GM23338 (cell line): ENCODE data around the gene PPP1R9A. TPM values are rescaled to one million over a fixed set of nuclear protein-coding genes. Genes with fewer than 3 reads are reported as not detected.

Experiments used
- ATAC-seq: fragments of 200-7000 bp; cut with Tn5 transposase; 3 replicates; pipeline ENCODE4 v1.9.1; 2020
- DNase-seq: peaks from one replicate; pipeline ENCODE4 v3.0.0-alpha.2; 2015; ENCODE audit warnings: low spot score
- H2AFZ ChIP-seq: fragments of 200-600 bp; sonication (generic); 2 replicates; pipeline ENCODE4 v1.8.0; 2016; ENCODE audit warnings: antibody characterized with exemption, mild to moderate bottlenecking, moderate library complexity
- H3F3A ChIP-seq: fragments of 200-600 bp; sonication (generic); replicated peaks from 2 replicates; pipeline ENCODE4 v1.8.0; 2017; ENCODE audit warnings: antibody characterized with exemption, mixed run types, low read depth
- H3K27ac ChIP-seq: fragments of 200-600 bp; sonication (generic); 2 replicates; pipeline ENCODE4 v1.6.1; 2016; ENCODE audit warnings: low read depth
- H3K27me3 ChIP-seq: fragments of 200-600 bp; sonication (generic); 2 replicates; pipeline ENCODE4 v1.8.0; 2016; ENCODE audit warnings: mild to moderate bottlenecking, mixed run types, moderate library complexity; ENCODE audit not compliant: insufficient read depth
- H3K36me3 ChIP-seq: fragments of 200-600 bp; sonication (generic); 2 replicates; pipeline ENCODE4 v1.8.0; 2016; ENCODE audit warnings: mild to moderate bottlenecking; ENCODE audit not compliant: insufficient read depth
- H3K4me1 ChIP-seq: fragments of 200-600 bp; sonication (generic); 2 replicates; pipeline ENCODE4 v1.8.0; 2016; ENCODE audit warnings: mild to moderate bottlenecking, moderate library complexity; ENCODE audit not compliant: insufficient read depth
- H3K4me2 ChIP-seq: fragments of 200-600 bp; sonication (generic); 2 replicates; pipeline ENCODE4 v1.7.1; 2017; ENCODE audit warnings: mixed run types
- H3K4me3 ChIP-seq: fragments of 200-600 bp; sonication (generic); 2 replicates; pipeline ENCODE4 v1.6.1; 2016; ENCODE audit warnings: mixed run types
- H3K79me2 ChIP-seq: fragments of 200-600 bp; sonication (generic); replicated peaks from 2 replicates; pipeline ENCODE4 v1.8.0; 2017; ENCODE audit warnings: mild to moderate bottlenecking; ENCODE audit not compliant: insufficient read depth
- H3K9me2 ChIP-seq: fragments of 200-600 bp; sonication (generic); 2 replicates; pipeline ENCODE4 v1.8.0; 2017; ENCODE audit not compliant: insufficient read depth
- H4K20me1 ChIP-seq: fragments of 200-600 bp; sonication (generic); replicated peaks from 2 replicates; pipeline ENCODE4 v1.8.0; 2017; ENCODE audit warnings: mild to moderate bottlenecking; ENCODE audit not compliant: insufficient read depth
- H3K27ac Mint-ChIP-seq: 2 replicates; pipeline ENCODE4 v1.8.0; 2020; ENCODE audit warnings: inconsistent platforms, mild to moderate bottlenecking, moderate library complexity, mixed read lengths
- H3K27me3 Mint-ChIP-seq: 3 replicates; pipeline ENCODE4 v1.8.0; 2022; ENCODE audit warnings: low read depth, mild to moderate bottlenecking, moderate library complexity, mixed read lengths, inconsistent platforms; ENCODE audit not compliant: insufficient read depth, poor library complexity
- H3K36me3 Mint-ChIP-seq: 3 replicates; pipeline ENCODE4 v1.8.0; 2021; ENCODE audit warnings: low read depth, mild to moderate bottlenecking, inconsistent platforms, moderate library complexity, mixed read lengths
- H3K4me1 Mint-ChIP-seq: 3 replicates; pipeline ENCODE4 v1.8.0; 2020; ENCODE audit warnings: mild to moderate bottlenecking, inconsistent platforms, mixed read lengths
- H3K4me3 Mint-ChIP-seq: 3 replicates; pipeline ENCODE4 v1.8.0; 2021; ENCODE audit warnings: moderate library complexity, mild to moderate bottlenecking, inconsistent platforms, mixed read lengths
- H3K9me3 Mint-ChIP-seq: 3 replicates; pipeline ENCODE4 v1.8.0; 2020; ENCODE audit warnings: moderate library complexity, mild to moderate bottlenecking, inconsistent platforms, mixed read lengths
- CREB1 ChIP-seq: fragments of 250-450 bp; sonication (Bioruptor Pico); IDR thresholded peaks from 2 replicates; pipeline ENCODE4 v1.5.0; 2020; ENCODE audit warnings: low read depth, mild to moderate bottlenecking, moderate library complexity
- EZH2 ChIP-seq: fragments of 200-600 bp; sonication (generic); IDR thresholded peaks from one replicate; pipeline ENCODE4 v1.8.0; 2017; ENCODE audit warnings: antibody characterized with exemption, mild to moderate bottlenecking, low read depth; ENCODE audit not compliant: unreplicated experiment
- JUNB ChIP-seq: IDR thresholded peaks from one replicate; pipeline ENCODE4 v1.6.1; 2016; ENCODE audit warnings: antibody characterized with exemption; ENCODE audit not compliant: unreplicated experiment
- NANOG ChIP-seq: IDR thresholded peaks from 2 replicates; pipeline ENCODE4 v1.6.1; 2016; ENCODE audit warnings: antibody characterized with exemption, borderline replicate concordance
- POLR2AphosphoS5 ChIP-seq: IDR thresholded peaks from 2 replicates; pipeline ENCODE4 v1.6.1; 2016; ENCODE audit warnings: antibody characterized with exemption, low read depth
- STAT1 ChIP-seq: IDR thresholded peaks from one replicate; pipeline ENCODE4 v1.6.1; 2016; ENCODE audit warnings: antibody characterized with exemption; ENCODE audit not compliant: unreplicated experiment
- ZNF114 ChIP-seq: fragments of 250-450 bp; sonication (Bioruptor Pico); IDR thresholded peaks from 2 replicates; pipeline ENCODE4 v1.5.0; 2020; ENCODE audit warnings: mild to moderate bottlenecking, moderate library complexity
- ZNF331 ChIP-seq: fragments of 250-450 bp; sonication (Bioruptor Pico); IDR thresholded peaks from 2 replicates; pipeline ENCODE4 v1.5.0; 2020; ENCODE audit warnings: low read depth, mild to moderate bottlenecking, moderate library complexity
- polyA plus RNA-seq: library from polyadenylated mRNA; unstranded; fragments of >200 nt; fragmentation: Nextera tagmentation; extraction: Ambion mirVana; gene quantifications from 2 replicates; pipeline ENCODE4 v1.2.1, GENCODE V29; 2016
- total RNA-seq: library from RNA; depleted of rRNA; stranded (reverse); fragments of >200 nt; shearing (Covaris generic); gene quantifications from 2 replicates; pipeline ENCODE4 v1.2.3, GENCODE V29; 2014
- TF ChIP-seq, protein P1 (sequence below), 2 experiments: fragments of 200-600 bp in 1 of 2; sonication (generic) in 1 of 2; conservative IDR thresholded peaks; 2 replicates each; pipeline versions ENCODE4 v1.5.1 to v1.6.1; 2016 to 2017; ENCODE audit warnings: antibody characterized with exemption in 2 of 2, low read depth in 2 of 2, mild to moderate bottlenecking in 2 of 2, moderate library complexity in 1 of 2
- TF ChIP-seq, protein P2 (sequence below): IDR thresholded peaks from 2 replicates; pipeline ENCODE4 v1.6.1; 2016; ENCODE audit warnings: antibody characterized with exemption
- TF ChIP-seq, protein P3 (sequence below): fragments of 250-450 bp; sonication (Bioruptor Pico); IDR thresholded peaks from 2 replicates; pipeline ENCODE4 v1.5.0; 2020; ENCODE audit warnings: mild to moderate bottlenecking, moderate library complexity

The PPP1R9A gene
- total and polyA plus RNA-seq, 2 experiments from 2014 or later, result 10.6 to 31.8 TPM

DNA sequence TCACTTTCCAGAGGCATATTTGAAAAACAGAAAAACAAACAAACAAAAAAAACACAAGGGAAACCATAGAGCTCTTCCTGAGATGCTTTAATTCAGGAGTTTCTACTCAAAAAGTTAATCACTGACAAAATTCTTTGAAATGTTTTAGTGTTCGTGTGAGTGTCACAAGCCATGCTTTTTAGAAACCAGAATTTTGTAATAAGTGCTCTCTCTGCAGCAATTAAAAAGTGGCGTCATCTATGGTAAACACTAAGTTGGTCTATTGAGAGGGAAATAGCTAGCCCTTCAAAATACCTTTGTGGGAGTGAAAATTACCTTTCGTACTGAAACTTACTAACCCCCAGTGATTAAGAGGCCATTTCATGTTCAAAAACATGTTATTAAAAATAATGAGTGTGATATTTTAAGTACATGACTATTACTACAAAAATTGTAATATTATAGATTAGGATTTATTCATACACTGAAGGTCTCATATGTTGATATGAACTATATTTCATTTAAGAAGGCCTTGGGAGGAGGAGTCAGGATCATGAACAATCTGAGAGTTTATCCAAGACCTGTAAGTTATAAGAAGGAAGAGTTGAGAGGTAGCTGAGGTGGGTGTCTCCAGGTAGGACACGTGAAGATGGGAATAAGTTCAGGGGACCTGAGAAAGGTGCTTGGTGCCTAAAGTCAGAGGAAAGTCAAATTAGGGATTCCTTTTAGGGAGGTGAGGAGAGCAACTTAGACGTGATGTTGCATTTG lies 94.6 kb downstream of the PPP1R9A start:
- DNase-seq, result no peak
- Histone ChIP-seq H3K27ac (no peak overlapping the region), H3K4me2 (no peak overlapping the region), H2AFZ (no peak overlapping the region), H3K4me3 (no peak overlapping the region), H4K20me1 (no peaks in the 10 kb centered on the region), H3K27me3 (no peaks in the 10 kb centered on the region), H3K36me3 (no peaks in the 10 kb centered on the region), H3K4me1 (peaks cover 19% of the 10 kb centered on the region), H3F3A (no peaks in the 10 kb centered on the region), H3K9me2 (no peaks in the 10 kb centered on the region; the same call in 1 of the 2 replicates), H3K79me2 (peaks cover 4% of the 10 kb centered on the region)
- TF ChIP-seq POLR2AphosphoS5 (no peak), JUNB (no peak), ZNF114 (no peak), STAT1 (no peak)
- TF ChIP-seq, protein P1, sequence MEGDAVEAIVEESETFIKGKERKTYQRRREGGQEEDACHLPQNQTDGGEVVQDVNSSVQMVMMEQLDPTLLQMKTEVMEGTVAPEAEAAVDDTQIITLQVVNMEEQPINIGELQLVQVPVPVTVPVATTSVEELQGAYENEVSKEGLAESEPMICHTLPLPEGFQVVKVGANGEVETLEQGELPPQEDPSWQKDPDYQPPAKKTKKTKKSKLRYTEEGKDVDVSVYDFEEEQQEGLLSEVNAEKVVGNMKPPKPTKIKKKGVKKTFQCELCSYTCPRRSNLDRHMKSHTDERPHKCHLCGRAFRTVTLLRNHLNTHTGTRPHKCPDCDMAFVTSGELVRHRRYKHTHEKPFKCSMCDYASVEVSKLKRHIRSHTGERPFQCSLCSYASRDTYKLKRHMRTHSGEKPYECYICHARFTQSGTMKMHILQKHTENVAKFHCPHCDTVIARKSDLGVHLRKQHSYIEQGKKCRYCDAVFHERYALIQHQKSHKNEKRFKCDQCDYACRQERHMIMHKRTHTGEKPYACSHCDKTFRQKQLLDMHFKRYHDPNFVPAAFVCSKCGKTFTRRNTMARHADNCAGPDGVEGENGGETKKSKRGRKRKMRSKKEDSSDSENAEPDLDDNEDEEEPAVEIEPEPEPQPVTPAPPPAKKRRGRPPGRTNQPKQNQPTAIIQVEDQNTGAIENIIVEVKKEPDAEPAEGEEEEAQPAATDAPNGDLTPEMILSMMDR (conservative IDR thresholded peaks at IDR 0.05; ENCODE audit: low read depth in 2 of 2), result no peak
- TF ChIP-seq, protein P2, sequence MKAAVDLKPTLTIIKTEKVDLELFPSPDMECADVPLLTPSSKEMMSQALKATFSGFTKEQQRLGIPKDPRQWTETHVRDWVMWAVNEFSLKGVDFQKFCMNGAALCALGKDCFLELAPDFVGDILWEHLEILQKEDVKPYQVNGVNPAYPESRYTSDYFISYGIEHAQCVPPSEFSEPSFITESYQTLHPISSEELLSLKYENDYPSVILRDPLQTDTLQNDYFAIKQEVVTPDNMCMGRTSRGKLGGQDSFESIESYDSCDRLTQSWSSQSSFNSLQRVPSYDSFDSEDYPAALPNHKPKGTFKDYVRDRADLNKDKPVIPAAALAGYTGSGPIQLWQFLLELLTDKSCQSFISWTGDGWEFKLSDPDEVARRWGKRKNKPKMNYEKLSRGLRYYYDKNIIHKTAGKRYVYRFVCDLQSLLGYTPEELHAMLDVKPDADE, result no peak
- Mint-ChIP-seq H3K36me3 (no peaks in the 10 kb centered on the region), H3K27ac (no peak overlapping the region; the same call in 1 of the 2 replicates), H3K27me3 (no peaks in the 10 kb centered on the region), H3K4me3 (no peak overlapping the region), H3K9me3 (no peaks in the 10 kb centered on the region), H3K4me1 (peaks cover 22% of the 10 kb centered on the region)
- ATAC-seq, result no peak

DNA sequence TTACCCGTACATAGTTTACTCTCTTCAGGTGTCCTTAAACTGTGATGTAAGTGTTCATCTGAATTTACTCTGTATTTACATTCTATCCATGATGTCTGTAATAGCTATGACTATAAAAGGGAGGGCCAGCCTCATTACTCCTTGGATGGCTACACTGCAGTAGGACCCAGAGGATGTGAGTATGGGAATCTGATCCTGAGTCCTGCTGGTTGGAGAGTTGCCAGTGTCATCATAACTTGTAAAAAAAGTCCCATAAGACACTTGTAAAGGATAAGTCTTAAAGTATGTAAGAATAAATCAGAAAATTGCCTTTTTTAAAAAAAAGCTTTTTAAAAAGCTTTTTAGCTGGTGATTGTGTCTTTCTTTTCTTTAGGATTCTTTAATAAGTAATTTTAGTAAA lies 95.4 kb downstream of the PPP1R9A start:
- H3K27me3 Mint-ChIP-seq, result no peaks in the 10 kb centered on the region
- H3K9me2 ChIP-seq, result no peaks in the 10 kb centered on the region; the same call in 1 of the 2 replicates
- no peak for DNase-seq
- H3K27me3 ChIP-seq, result no peaks in the 10 kb centered on the region
- peaks cover 19% of the 10 kb centered on the region for H3K4me1 ChIP-seq
- no peak overlapping the region for H3K4me2 ChIP-seq
- H3K9me3 Mint-ChIP-seq, result no peaks in the 10 kb centered on the region
- H3K4me3 Mint-ChIP-seq, result no peak overlapping the region
- no peaks in the 10 kb centered on the region for H3K36me3 Mint-ChIP-seq
- no peak overlapping the region for H3K4me3 ChIP-seq
- H3K79me2 ChIP-seq, result peaks cover 4% of the 10 kb centered on the region
- H3K36me3 ChIP-seq, result no peaks in the 10 kb centered on the region
- H3K27ac ChIP-seq, result no peak overlapping the region
- no peaks in the 10 kb centered on the region for H4K20me1 ChIP-seq
- H2AFZ ChIP-seq, result no peak overlapping the region
- H3K4me1 Mint-ChIP-seq, result peaks cover 16% of the 10 kb centered on the region
- no peak for ATAC-seq
- no peak overlapping the region for H3K27ac Mint-ChIP-seq
- H3F3A ChIP-seq, result no peaks in the 10 kb centered on the region
- no peak for TF ChIP-seq CREB1 (CRISPR knock-in tag)
- no peak for TF ChIP-seq NANOG
- TF ChIP-seq EZH2, result no peak
- TF ChIP-seq ZNF331 (CRISPR knock-in tag), result no peak
- no peak for TF ChIP-seq JUNB
- TF ChIP-seq, protein P3, sequence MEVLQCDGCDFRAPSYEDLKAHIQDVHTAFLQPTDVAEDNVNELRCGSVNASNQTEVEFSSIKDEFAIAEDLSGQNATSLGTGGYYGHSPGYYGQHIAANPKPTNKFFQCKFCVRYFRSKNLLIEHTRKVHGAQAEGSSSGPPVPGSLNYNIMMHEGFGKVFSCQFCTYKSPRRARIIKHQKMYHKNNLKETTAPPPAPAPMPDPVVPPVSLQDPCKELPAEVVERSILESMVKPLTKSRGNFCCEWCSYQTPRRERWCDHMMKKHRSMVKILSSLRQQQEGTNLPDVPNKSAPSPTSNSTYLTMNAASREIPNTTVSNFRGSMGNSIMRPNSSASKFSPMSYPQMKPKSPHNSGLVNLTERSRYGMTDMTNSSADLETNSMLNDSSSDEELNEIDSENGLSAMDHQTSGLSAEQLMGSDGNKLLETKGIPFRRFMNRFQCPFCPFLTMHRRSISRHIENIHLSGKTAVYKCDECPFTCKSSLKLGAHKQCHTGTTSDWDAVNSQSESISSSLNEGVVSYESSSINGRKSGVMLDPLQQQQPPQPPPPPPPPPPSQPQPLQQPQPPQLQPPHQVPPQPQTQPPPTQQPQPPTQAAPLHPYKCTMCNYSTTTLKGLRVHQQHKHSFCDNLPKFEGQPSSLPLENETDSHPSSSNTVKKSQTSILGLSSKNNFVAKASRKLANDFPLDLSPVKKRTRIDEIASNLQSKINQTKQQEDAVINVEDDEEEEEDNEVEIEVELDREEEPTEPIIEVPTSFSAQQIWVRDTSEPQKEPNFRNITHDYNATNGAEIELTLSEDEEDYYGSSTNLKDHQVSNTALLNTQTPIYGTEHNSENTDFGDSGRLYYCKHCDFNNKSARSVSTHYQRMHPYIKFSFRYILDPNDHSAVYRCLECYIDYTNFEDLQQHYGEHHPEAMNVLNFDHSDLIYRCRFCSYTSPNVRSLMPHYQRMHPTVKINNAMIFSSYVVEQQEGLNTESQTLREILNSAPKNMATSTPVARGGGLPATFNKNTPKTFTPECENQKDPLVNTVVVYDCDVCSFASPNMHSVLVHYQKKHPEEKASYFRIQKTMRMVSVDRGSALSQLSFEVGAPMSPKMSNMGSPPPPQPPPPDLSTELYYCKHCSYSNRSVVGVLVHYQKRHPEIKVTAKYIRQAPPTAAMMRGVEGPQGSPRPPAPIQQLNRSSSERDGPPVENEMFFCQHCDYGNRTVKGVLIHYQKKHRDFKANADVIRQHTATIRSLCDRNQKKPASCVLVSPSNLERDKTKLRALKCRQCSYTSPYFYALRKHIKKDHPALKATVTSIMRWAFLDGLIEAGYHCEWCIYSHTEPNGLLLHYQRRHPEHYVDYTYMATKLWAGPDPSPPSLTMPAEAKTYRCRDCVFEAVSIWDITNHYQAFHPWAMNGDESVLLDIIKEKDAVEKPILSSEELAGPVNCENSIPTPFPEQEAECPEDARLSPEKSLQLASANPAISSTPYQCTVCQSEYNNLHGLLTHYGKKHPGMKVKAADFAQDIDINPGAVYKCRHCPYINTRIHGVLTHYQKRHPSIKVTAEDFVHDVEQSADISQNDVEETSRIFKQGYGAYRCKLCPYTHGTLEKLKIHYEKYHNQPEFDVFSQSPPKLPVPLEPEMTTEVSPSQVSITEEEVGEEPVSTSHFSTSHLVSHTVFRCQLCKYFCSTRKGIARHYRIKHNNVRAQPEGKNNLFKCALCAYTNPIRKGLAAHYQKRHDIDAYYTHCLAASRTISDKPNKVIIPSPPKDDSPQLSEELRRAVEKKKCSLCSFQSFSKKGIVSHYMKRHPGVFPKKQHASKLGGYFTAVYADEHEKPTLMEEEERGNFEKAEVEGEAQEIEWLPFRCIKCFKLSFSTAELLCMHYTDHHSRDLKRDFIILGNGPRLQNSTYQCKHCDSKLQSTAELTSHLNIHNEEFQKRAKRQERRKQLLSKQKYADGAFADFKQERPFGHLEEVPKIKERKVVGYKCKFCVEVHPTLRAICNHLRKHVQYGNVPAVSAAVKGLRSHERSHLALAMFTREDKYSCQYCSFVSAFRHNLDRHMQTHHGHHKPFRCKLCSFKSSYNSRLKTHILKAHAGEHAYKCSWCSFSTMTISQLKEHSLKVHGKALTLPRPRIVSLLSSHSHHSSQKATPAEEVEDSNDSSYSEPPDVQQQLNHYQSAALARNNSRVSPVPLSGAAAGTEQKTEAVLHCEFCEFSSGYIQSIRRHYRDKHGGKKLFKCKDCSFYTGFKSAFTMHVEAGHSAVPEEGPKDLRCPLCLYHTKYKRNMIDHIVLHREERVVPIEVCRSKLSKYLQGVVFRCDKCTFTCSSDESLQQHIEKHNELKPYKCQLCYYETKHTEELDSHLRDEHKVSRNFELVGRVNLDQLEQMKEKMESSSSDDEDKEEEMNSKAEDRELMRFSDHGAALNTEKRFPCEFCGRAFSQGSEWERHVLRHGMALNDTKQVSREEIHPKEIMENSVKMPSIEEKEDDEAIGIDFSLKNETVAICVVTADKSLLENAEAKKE (CRISPR knock-in tag), result no peak
- no peak for TF ChIP-seq POLR2AphosphoS5
